ENCODE results near the gene CNTLN. TPM values are rescaled to one million over a fixed set of nuclear protein-coding genes. Genes with fewer than 3 reads are reported as not detected.

The CNTLN gene
- total and polyA plus RNA-seq, 9 of the 15 experiments (the other 6 are each of a cell fraction or from before 2014, with no cell fraction given), result 0.08 TPM; not detected in 8

DNA sequence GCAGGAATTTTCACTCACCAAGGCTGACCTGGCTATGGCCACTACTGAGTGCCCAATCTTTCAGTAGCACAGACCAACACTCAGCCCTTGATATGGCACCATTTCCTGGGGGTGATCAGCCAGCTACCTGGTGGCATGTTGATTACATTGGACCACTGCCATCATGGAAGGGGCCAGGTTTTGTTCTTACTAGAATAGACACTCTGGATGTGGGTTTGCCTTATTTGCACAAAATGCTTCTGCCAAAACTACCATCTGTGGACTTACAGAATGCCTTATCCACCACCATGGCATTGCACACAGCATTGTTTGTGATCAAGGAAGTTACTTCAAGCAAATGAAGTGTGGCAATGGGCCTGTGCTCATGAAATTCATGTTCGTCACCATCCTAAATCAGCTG is 374.3 kb downstream of the CNTLN start:
- ChIA-PET POLR2A (no interaction called here), CTCF (ENCODE audit: low intra/inter-chr PET ratio) (no interaction called here)
- no peak overlapping the region for H2AFZ ChIP-seq (ENCODE audit: low read depth, low read length)
- FAIRE-seq (no peak), ATAC-seq (no peak), DNase-seq (ENCODE audit: extremely low read depth in 1 of 4, low spot score in 3 of 4) (no peak)
- no peaks in the 10 kb centered on the region for H3K27me3 ChIP-seq (ENCODE audit: control insufficient read depth in 2 of 2, insufficient read depth in 2 of 2, low read length in 2 of 2)
- H3K36me3 ChIP-seq (ENCODE audit: control insufficient read depth, insufficient read depth, low read length), result no peaks in the 10 kb centered on the region
- TF ChIP-seq DNMT1 (IDR thresholded peaks at IDR 0.05), result no peak
- TF ChIP-seq ZFP36 (IDR thresholded peaks at IDR 0.05; ENCODE audit: low read depth, low read length, partially characterized antibody), result no peak
- TF ChIP-seq, protein P1, sequence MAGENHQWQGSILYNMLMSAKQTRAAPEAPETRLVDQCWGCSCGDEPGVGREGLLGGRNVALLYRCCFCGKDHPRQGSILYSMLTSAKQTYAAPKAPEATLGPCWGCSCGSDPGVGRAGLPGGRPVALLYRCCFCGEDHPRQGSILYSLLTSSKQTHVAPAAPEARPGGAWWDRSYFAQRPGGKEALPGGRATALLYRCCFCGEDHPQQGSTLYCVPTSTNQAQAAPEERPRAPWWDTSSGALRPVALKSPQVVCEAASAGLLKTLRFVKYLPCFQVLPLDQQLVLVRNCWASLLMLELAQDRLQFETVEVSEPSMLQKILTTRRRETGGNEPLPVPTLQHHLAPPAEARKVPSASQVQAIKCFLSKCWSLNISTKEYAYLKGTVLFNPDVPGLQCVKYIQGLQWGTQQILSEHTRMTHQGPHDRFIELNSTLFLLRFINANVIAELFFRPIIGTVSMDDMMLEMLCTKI (IDR thresholded peaks at IDR 0.05; ENCODE audit: partially characterized antibody), result no peak
- TF ChIP-seq, protein P2, sequence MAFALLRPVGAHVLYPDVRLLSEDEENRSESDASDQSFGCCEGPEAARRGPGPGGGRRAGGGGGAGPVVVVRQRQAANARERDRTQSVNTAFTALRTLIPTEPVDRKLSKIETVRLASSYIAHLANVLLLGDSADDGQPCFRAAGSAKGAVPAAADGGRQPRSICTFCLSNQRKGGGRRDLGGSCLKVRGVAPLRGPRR (CRISPR knock-in tag; IDR thresholded peaks at IDR 0.05), result no peak
- no peak for TF ChIP-seq ETV5 (CRISPR knock-in tag; IDR thresholded peaks at IDR 0.05; ENCODE audit: low read depth)
- TF ChIP-seq KLF1 (tag; IDR thresholded peaks at IDR 0.05), result no peak
- no peak for TF ChIP-seq ZNF766 (CRISPR knock-in tag; conservative IDR thresholded peaks at IDR 0.05)
- TF ChIP-seq YY1 (IDR thresholded peaks at IDR 0.05; ENCODE audit: borderline replicate concordance in 1 of 3, control insufficient read depth in 1 of 3, extremely low read depth in 1 of 3, insufficient read depth in 3 of 3, insufficient read length in 1 of 3, insufficient replicate concordance in 2 of 3, low read depth in 1 of 3, low read length in 2 of 3), result no peak
- TF ChIP-seq CREM (IDR thresholded peaks at IDR 0.05; ENCODE audit: low read depth), result no peak
- TF ChIP-seq, protein P3, sequence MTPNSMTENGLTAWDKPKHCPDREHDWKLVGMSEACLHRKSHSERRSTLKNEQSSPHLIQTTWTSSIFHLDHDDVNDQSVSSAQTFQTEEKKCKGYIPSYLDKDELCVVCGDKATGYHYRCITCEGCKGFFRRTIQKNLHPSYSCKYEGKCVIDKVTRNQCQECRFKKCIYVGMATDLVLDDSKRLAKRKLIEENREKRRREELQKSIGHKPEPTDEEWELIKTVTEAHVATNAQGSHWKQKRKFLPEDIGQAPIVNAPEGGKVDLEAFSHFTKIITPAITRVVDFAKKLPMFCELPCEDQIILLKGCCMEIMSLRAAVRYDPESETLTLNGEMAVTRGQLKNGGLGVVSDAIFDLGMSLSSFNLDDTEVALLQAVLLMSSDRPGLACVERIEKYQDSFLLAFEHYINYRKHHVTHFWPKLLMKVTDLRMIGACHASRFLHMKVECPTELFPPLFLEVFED (CRISPR knock-in tag; conservative IDR thresholded peaks at IDR 0.05), result no peak
- TF ChIP-seq, protein P4, sequence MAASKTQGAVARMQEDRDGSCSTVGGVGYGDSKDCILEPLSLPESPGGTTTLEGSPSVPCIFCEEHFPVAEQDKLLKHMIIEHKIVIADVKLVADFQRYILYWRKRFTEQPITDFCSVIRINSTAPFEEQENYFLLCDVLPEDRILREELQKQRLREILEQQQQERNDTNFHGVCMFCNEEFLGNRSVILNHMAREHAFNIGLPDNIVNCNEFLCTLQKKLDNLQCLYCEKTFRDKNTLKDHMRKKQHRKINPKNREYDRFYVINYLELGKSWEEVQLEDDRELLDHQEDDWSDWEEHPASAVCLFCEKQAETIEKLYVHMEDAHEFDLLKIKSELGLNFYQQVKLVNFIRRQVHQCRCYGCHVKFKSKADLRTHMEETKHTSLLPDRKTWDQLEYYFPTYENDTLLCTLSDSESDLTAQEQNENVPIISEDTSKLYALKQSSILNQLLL (CRISPR knock-in tag; IDR thresholded peaks at IDR 0.05; ENCODE audit: borderline replicate concordance), result no peak
- TF ChIP-seq CTBP1 (IDR thresholded peaks at IDR 0.05; ENCODE audit: borderline replicate concordance), result no peak
- no peaks in the 10 kb centered on the region for H3K4me1 ChIP-seq (replicated peaks in 1 of 2; ENCODE audit: control insufficient read depth in 2 of 2, insufficient read depth in 2 of 2, low read length in 2 of 2)
- 0% methylated on average over 1 of the region's 1 CpG for WGBS (ENCODE audit: insufficient coverage, low coverage, missing lambda C conversion rate)
- H3K4me2 ChIP-seq (ENCODE audit: insufficient read depth, low read length), result no peak overlapping the region
- no peak overlapping the region for H3K27ac ChIP-seq (ENCODE audit: extremely low read depth, low read depth, low read length)
- intact Hi-C loops (cut with micrococcal nuclease) (no loop called here), in situ Hi-C loops (cut with MboI) (no loop called here)
- no TSS peak for BruUV-seq (replicated peaks)
- no peak overlapping the region for H3K4me3 ChIP-seq
- H3K9ac ChIP-seq (ENCODE audit: insufficient read depth in 1 of 2, low read depth in 2 of 2, low read length in 2 of 2), result no peak overlapping the region
- 0 out of 2 replicates have a peak, but pooled peaks cover 3% of the 10 kb centered on the region for H3K9me3 ChIP-seq (replicated peaks; ENCODE audit: control insufficient read depth, insufficient read depth, low read depth, low read length)
- H3K79me2 ChIP-seq (ENCODE audit: control insufficient read depth, insufficient read depth, low read length), result no peaks in the 10 kb centered on the region
- H3K9me1 ChIP-seq (ENCODE audit: control insufficient read depth, insufficient read depth, low read length), result no peaks in the 10 kb centered on the region
- H4K20me1 ChIP-seq (replicated peaks; ENCODE audit: control insufficient read depth, insufficient read depth, low read length), result no peaks in the 10 kb centered on the region
